DOHH2 (cell line): ENCODE results near the gene AASDHPPT.

Experiments
- H3F3A ChIP-seq: fragments of 200-600 bp; sonication (generic), shearing (Covaris generic); 2 replicates; pipeline ENCODE4 v1.6.0; 2016; ENCODE audit warnings: antibody characterized with exemption, mild to moderate bottlenecking; ENCODE audit not compliant: control insufficient read depth, insufficient read depth
- H3K27ac ChIP-seq: fragments of 200-600 bp; sonication (generic); 2 replicates; pipeline ENCODE4 v1.5.1; 2014; ENCODE audit warnings: low read depth, mild to moderate bottlenecking, low read length, moderate library complexity
- H3K27me3 ChIP-seq: fragments of 200-600 bp; sonication (generic); 2 replicates; pipeline ENCODE4 v1.6.1; 2014; ENCODE audit warnings: mild to moderate bottlenecking, low read length, mixed read lengths; ENCODE audit not compliant: control insufficient read depth
- H3K36me3 ChIP-seq: fragments of 200-600 bp; sonication (generic); 2 replicates; pipeline ENCODE4 v1.6.1; 2014; ENCODE audit warnings: mild to moderate bottlenecking, low read length, moderate library complexity, mixed read lengths; ENCODE audit not compliant: control insufficient read depth
- H3K4me1 ChIP-seq: fragments of 200-600 bp; sonication (generic); 2 replicates; pipeline ENCODE4 v1.6.1; 2014; ENCODE audit warnings: mild to moderate bottlenecking, low read length, mixed read lengths; ENCODE audit not compliant: control insufficient read depth
- H3K4me2 ChIP-seq: fragments of 200-600 bp; sonication (generic); 2 replicates; pipeline ENCODE4 v1.6.0; 2014; ENCODE audit warnings: mild to moderate bottlenecking, low read length, moderate library complexity
- H3K4me3 ChIP-seq: fragments of 200-600 bp; sonication (generic); 2 replicates; pipeline ENCODE4 v1.5.1; 2014; ENCODE audit warnings: mild to moderate bottlenecking, low read length, mixed read lengths
- H3K79me2 ChIP-seq: fragments of 200-600 bp; sonication (generic); 2 replicates; pipeline ENCODE4 v1.6.1; 2014; ENCODE audit warnings: mild to moderate bottlenecking, low read length, mixed read lengths; ENCODE audit not compliant: control insufficient read depth
- H3K9me2 ChIP-seq: fragments of 200-600 bp; sonication (generic); replicated peaks from 2 replicates; pipeline ENCODE4 v1.6.1; 2014; ENCODE audit warnings: mild to moderate bottlenecking, low read length, mixed read lengths; ENCODE audit not compliant: control insufficient read depth
- H3K9me3 ChIP-seq: fragments of 200-600 bp; sonication (generic); 2 replicates; pipeline ENCODE4 v1.6.1; 2014; ENCODE audit warnings: antibody characterized with exemption, low read length, mixed read lengths; ENCODE audit not compliant: control insufficient read depth, insufficient read depth
- H4K20me1 ChIP-seq: fragments of 200-600 bp; sonication (generic); 2 replicates; pipeline ENCODE4 v1.6.0; 2014; ENCODE audit warnings: low read depth, mild to moderate bottlenecking, antibody characterized with exemption, low read length, moderate library complexity; ENCODE audit not compliant: control insufficient read depth, insufficient read depth
- CTCF ChIP-seq: fragments of 200-600 bp; sonication (generic); IDR thresholded peaks from one replicate; pipeline ENCODE4 v1.5.1; 2014; ENCODE audit warnings: antibody characterized with exemption, mild to moderate bottlenecking, low read depth, low read length; ENCODE audit not compliant: poor library complexity, severe bottlenecking
- EZH2phosphoT487 ChIP-seq: fragments of 200-600 bp; sonication (generic); IDR thresholded peaks from 2 replicates; pipeline ENCODE4 v1.6.1; 2017; ENCODE audit warnings: borderline replicate concordance, mild to moderate bottlenecking, antibody characterized with exemption, low read length, moderate library complexity, mixed read lengths

The AASDHPPT gene

GRCh38 chr11:106105986-106106385, 28.5 kb downstream of the AASDHPPT start:
- Histone ChIP-seq H3K27me3 (no peaks in the 10 kb centered on the region), H3K4me1 (no peaks in the 10 kb centered on the region), H3K9me3 (no peaks in the 10 kb centered on the region), H3K79me2 (no peaks in the 10 kb centered on the region), H3F3A (no peaks in the 10 kb centered on the region), H4K20me1 (no peaks in the 10 kb centered on the region), H3K9me2 (no peaks in the 10 kb centered on the region), H3K27ac (no peak overlapping the region), H3K4me3 (no peak overlapping the region), H3K4me2 (no peak overlapping the region), H3K36me3 (no peaks in the 10 kb centered on the region)
- no peak for TF ChIP-seq EZH2phosphoT487

GRCh38 chr11:106121570-106122320, 44.3 kb downstream of the AASDHPPT start:
- H3K4me1 ChIP-seq: no peaks in the 10 kb centered on the region
- TF ChIP-seq CTCF (no peak), EZH2phosphoT487 (no peak)
- H3K4me2 ChIP-seq: no peak overlapping the region
- no peaks in the 10 kb centered on the region for H3K27me3 ChIP-seq
- no peak overlapping the region for H3K27ac ChIP-seq
- no peaks in the 10 kb centered on the region for H3K9me2 ChIP-seq
- H3K4me3 ChIP-seq: no peak overlapping the region
- no peaks in the 10 kb centered on the region for H3K36me3 ChIP-seq
- no peaks in the 10 kb centered on the region for H3K9me3 ChIP-seq
- no peaks in the 10 kb centered on the region for H3F3A ChIP-seq
- no peaks in the 10 kb centered on the region for H4K20me1 ChIP-seq
- H3K79me2 ChIP-seq: no peaks in the 10 kb centered on the region

- Histone ChIP-seq H3K4me3 (no peak overlapping the region), H3K4me1 (no peaks in the 10 kb centered on the region), H3K4me2 (no peak overlapping the region), H3K9me3 (no peaks in the 10 kb centered on the region), H3F3A (no peaks in the 10 kb centered on the region), H3K79me2 (no peaks in the 10 kb centered on the region), H4K20me1 (no peaks in the 10 kb centered on the region), H3K36me3 (no peaks in the 10 kb centered on the region), H3K27me3 (peaks cover 10% of the 10 kb centered on the region; the same call in 1 of the 2 replicates), H3K27ac (no peak overlapping the region), H3K9me2 (no peaks in the 10 kb centered on the region)
- TF ChIP-seq EZH2phosphoT487 (no peak), CTCF (no peak)
Measured at GRCh38 chr11:106127604-106128003, 50.1 kb downstream of the AASDHPPT start.

GRCh38 chr11:106128740-106129139, 51.3 kb downstream of the AASDHPPT start:
- Histone ChIP-seq H3K36me3 (no peaks in the 10 kb centered on the region), H3K4me3 (no peak overlapping the region), H3K4me2 (no peak overlapping the region), H4K20me1 (no peaks in the 10 kb centered on the region), H3K79me2 (no peaks in the 10 kb centered on the region), H3K9me2 (no peaks in the 10 kb centered on the region), H3K27ac (no peak overlapping the region), H3K9me3 (no peaks in the 10 kb centered on the region), H3F3A (no peaks in the 10 kb centered on the region), H3K4me1 (no peaks in the 10 kb centered on the region), H3K27me3 (peaks cover 10% of the 10 kb centered on the region; the same call in 1 of the 2 replicates)
- TF ChIP-seq CTCF (no peak), EZH2phosphoT487 (no peak)
